Colonic mucosa (tissue), 4 donors: ENCODE measurements around the gene NLRC3. TPM values are rescaled to one million over a fixed set of nuclear protein-coding genes. Genes with fewer than 3 reads are reported as not detected.

ENCODE experiments used
- DNase-seq: peaks from one replicate; pipeline ENCODE4 v3.0.0-alpha.2; 2020
- H3K27ac ChIP-seq: fragments of 200-600 bp; one replicate; pipeline ENCODE4 v1.8.0; 2021
- H3K27me3 ChIP-seq: fragments of 200-600 bp; one replicate; pipeline ENCODE4 v1.8.0; 2021
- H3K36me3 ChIP-seq: fragments of 200-600 bp; one replicate; pipeline ENCODE4 v1.8.0; 2021
- H3K4me1 ChIP-seq: fragments of 200-600 bp; one replicate; pipeline ENCODE4 v1.8.0; 2021; ENCODE audit warnings: mild to moderate bottlenecking
- H3K4me3 ChIP-seq: fragments of 200-600 bp; one replicate; pipeline ENCODE4 v1.8.0; 2021
- H3K9ac ChIP-seq, 2 donors: one replicate each; pipeline ENCODE4 v1.7.0; 2013; ENCODE audit warnings: control low read depth in 2 of 2, low read depth in 2 of 2, low read length in 2 of 2
- H3K9me3 ChIP-seq: fragments of 200-600 bp; one replicate; pipeline ENCODE4 v1.8.0; 2021
- intact Hi-C: fragments of 100-400 bp; cut with DNase I; formaldehyde crosslinking; loops from one replicate; pipeline ENCODE4 v1.14.1; 2022
- total RNA-seq, 2 donors: library from RNA; stranded (reverse); fragmentation: NEBNext Ultra II Directional in 1 of 2; extraction: Animal tissue kit (Norgen Biotek cat#: 25700) in 1 of 2; gene quantifications; one replicate each; pipeline ENCODE4 v1.2.1, GENCODE V29; 2021
- TF ChIP-seq, protein P1 (sequence below): fragments of 200-600 bp; IDR thresholded peaks from one replicate; pipeline ENCODE4 v1.8.0; 2022; ENCODE audit warnings: antibody characterized with exemption, mild to moderate bottlenecking
- donor health status: healthy.
- donor health status: DM: no; HTN: no; CAD: no.
- donor health status: DM: no; HTN: no; CAD: no.

The NLRC3 gene
- total RNA-seq, 2 donors from 2014 or later, result 0.93 to 2.0 TPM

GRCh38 chr16:3597226-3597625 is 20.0 kb upstream of the NLRC3 start:
- Histone ChIP-seq H3K9ac (no peak overlapping the region), H3K27me3 (no peaks in the 10 kb centered on the region), H3K9me3 (no peaks in the 10 kb centered on the region), H3K36me3 (no peaks in the 10 kb centered on the region), H3K4me3 (no peak overlapping the region), H3K27ac (no peak overlapping the region), H3K4me1 (no peaks in the 10 kb centered on the region)
- TF ChIP-seq, protein P1, sequence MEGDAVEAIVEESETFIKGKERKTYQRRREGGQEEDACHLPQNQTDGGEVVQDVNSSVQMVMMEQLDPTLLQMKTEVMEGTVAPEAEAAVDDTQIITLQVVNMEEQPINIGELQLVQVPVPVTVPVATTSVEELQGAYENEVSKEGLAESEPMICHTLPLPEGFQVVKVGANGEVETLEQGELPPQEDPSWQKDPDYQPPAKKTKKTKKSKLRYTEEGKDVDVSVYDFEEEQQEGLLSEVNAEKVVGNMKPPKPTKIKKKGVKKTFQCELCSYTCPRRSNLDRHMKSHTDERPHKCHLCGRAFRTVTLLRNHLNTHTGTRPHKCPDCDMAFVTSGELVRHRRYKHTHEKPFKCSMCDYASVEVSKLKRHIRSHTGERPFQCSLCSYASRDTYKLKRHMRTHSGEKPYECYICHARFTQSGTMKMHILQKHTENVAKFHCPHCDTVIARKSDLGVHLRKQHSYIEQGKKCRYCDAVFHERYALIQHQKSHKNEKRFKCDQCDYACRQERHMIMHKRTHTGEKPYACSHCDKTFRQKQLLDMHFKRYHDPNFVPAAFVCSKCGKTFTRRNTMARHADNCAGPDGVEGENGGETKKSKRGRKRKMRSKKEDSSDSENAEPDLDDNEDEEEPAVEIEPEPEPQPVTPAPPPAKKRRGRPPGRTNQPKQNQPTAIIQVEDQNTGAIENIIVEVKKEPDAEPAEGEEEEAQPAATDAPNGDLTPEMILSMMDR, result no peak
- no peak for DNase-seq
- intact Hi-C loops, result no loop called here

DNA sequence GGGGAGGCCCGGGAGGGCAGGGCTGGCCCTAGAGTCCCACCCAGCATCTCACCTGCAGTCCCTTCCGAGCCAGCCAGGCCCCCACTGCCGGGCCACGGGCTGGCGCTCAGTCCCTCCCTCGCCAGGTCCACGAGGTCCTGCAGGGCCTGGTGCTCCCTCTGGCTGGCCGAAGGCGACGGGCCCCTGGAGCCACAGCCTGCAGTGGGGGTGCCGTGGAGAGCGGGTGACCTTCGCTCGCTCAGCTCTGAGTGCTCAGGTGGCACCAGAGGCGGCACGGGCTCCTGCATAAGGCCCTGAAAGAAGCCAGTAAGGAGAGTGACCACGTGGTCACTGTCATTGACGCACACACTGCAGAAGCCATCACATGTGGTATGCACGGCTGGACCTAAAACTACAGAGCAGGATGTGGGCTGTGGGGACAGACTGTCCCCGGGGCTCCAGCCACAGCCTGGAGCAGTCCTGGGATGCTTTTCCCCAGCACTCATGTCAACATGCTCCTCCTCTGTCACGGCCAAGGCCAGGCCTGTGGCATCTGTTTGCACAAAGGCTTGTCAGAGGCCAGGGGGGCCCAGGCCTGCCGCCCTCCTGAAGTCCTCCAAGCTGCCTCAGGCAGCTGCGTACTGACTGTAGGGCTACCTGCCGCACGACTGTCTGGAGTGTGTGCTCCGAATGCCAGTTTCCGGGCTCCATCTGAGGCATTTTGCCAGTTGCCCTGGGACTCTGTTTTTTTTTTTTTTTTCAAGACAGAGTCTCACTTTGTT is 19.1 kb upstream of the NLRC3 start:
- DNase-seq, result no peak
- Histone ChIP-seq H3K9ac (no peak overlapping the region), H3K4me3 (no peak overlapping the region), H3K36me3 (no peaks in the 10 kb centered on the region), H3K27me3 (no peaks in the 10 kb centered on the region), H3K4me1 (no peaks in the 10 kb centered on the region), H3K9me3 (no peaks in the 10 kb centered on the region), H3K27ac (no peak overlapping the region)
- TF ChIP-seq, protein P1, result no peak
- intact Hi-C loops, result no loop called here

GRCh38 chr16:3595521-3596021 is 18.4 kb upstream of the NLRC3 start:
- Histone ChIP-seq H3K27ac (no peak overlapping the region), H3K4me3 (no peak overlapping the region), H3K9me3 (no peaks in the 10 kb centered on the region), H3K36me3 (no peaks in the 10 kb centered on the region), H3K9ac (no peak overlapping the region), H3K27me3 (no peaks in the 10 kb centered on the region), H3K4me1 (no peaks in the 10 kb centered on the region)
- intact Hi-C loops, result no loop called here
- TF ChIP-seq, protein P1, result no peak
- no peak for DNase-seq

- H3K4me1 ChIP-seq, result no peaks in the 10 kb centered on the region
- intact Hi-C loops, result no loop called here
These were observed 17.9 kb upstream of the NLRC3 start for GRCh38 chr16:3595110-3595486.

GRCh38 chr16:3594316-3595109 is 17.3 kb upstream of the NLRC3 start:
- Histone ChIP-seq H3K36me3 (no peaks in the 10 kb centered on the region), H3K9me3 (no peaks in the 10 kb centered on the region), H3K4me3 (no peak overlapping the region), H3K27me3 (no peaks in the 10 kb centered on the region), H3K4me1 (no peaks in the 10 kb centered on the region), H3K9ac (peak overlapping the region in 1 of 2 donors; percentile 24), H3K27ac (no peak overlapping the region)
- intact Hi-C loops, result no loop called here
- no peak for DNase-seq
- TF ChIP-seq, protein P1, result no peak

More at GRCh38 chr16:3595110-3595486, 17.9 kb upstream of the NLRC3 start:
- Histone ChIP-seq H3K9ac (no peak overlapping the region), H3K27ac (no peak overlapping the region), H3K9me3 (no peaks in the 10 kb centered on the region), H3K27me3 (no peaks in the 10 kb centered on the region), H3K4me3 (no peak overlapping the region), H3K36me3 (no peaks in the 10 kb centered on the region)
- TF ChIP-seq, protein P1, result no peak
- DNase-seq, result no peak
